HG03457 (cell line): Measurements from ENCODE around the gene CRYBB1.

ENCODE experiments used
- ATAC-seq: cut with Tn5 transposase; IDR thresholded peaks from one replicate; pipeline ENCODE4 v1.9.1; 2021; ENCODE audit warnings: moderate number of reproducible peaks; ENCODE audit not compliant: unreplicated experiment

CRYBB1 gene

GRCh38 chr22:26559961-26560575 lies 57.8 kb downstream of the CRYBB1 start:
- ATAC-seq: no peak

- no peak for ATAC-seq
Observed at GRCh38 chr22:26558248-26558895, 59.5 kb downstream of the CRYBB1 start.

GRCh38 chr22:26556904-26557303 lies 60.9 kb downstream of the CRYBB1 start:
- ATAC-seq: no peak

- ATAC-seq: no peak
Observed at GRCh38 chr22:26555478-26555877, 62.3 kb downstream of the CRYBB1 start.

GRCh38 chr22:26554956-26555355 lies 62.9 kb downstream of the CRYBB1 start:
- ATAC-seq: no peak

DNA sequence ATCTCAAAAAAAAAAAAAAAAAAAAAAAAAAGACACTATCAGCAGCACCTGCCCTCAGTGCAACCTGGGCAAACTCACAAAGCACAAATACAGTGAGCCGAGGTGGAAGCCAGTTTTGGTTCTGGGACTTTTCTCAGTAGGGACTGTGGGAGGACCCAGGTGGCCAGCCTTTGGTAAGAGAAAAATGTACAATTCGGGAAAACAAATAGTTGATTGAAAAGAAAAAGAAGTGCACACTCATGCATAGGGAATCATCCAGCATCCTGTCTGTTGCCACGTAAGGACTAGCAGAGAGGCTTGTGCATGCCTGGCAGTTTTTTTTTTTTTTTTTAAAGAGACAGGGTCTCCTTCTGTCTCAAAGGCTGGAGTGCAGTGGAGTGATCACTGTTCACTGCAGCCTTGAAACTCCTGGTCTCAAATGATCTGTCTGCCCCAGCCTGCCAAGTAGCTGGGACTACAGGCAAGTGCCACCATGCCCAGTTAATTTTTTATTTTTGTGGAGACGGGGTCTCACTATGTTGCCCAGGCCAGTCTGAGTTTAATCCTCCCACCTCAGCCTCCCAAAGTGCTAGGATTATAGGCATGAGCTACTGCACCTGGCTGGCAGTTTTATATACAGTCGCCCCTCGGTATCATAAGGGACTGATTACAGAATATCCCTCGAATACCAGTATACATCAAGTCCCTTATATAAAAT lies 64.6 kb downstream of the CRYBB1 start:
- no peak for ATAC-seq

- ATAC-seq: no peak
Observed at GRCh38 chr22:26552466-26552865, 65.4 kb downstream of the CRYBB1 start.

- ATAC-seq: no peak
Observed at GRCh38 chr22:26551568-26551967, 66.3 kb downstream of the CRYBB1 start.

DNA sequence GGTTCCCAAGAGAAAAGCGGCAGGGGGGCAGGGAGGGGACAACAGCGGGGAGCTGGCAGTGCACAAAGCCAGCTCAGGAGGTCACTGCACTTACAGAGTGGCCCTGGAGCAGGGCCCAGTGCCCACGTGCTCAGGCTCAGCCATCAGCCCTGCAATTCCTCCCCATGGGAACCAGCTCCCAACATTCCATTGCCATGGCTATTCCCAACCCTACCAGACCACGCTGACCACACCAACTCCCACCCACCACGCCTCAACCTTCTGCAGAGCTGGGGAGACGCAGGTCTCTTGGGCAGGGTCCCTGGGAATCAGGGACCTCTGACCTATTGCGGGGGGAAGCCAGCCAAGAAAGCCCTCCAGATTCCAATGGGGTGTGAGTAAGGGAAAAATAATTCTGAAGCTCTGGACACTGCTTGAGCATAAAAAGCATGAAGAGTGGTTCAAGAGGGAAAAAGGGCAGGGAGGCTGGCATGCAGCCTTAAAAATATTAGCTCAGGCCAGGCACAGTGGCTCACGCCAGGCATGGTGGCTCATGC lies 67.3 kb downstream of the CRYBB1 start:
- no peak for ATAC-seq

DNA sequence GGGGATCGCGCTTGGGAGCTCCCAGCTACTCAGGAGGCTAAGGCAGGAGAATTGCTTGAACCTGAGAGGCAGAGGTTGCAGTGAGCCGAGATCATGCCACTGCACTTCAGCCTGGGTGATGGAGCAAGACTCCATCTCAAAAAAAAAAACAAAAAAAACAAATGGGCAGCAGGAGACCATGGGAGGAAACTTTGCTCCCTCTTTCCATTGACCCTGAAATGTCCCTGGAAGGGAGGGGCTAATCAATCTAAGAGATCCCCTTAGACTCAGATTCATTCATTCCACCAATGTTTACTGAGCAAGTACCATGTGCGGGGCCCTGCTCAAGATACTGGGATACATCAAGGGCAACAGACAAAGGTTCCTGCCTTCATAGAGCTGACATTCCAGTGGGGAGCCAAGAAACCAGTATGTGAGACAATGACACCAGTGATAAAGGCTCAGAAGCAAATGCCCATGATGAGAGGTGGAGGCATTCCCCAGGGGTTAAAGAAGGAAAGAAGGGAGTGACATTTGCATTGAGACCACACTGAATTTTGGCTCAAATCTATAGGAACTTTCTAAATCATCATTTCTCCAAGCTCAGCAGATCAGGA lies 67.8 kb downstream of the CRYBB1 start:
- ATAC-seq: no peak
